ENCODE measurements around the gene PTGR3. TPM values are rescaled to one million over a fixed set of nuclear protein-coding genes. Genes with fewer than 3 reads are reported as not detected.
A peak's percentile ranks its signal among the peaks of the same experiment; 100 is the strongest.

Gene PTGR3
- total RNA-seq, 1 experiment from 2014 or later: 8.2 TPM

- Histone ChIP-seq H3K27ac (ENCODE audit: low read length) (no peak overlapping the region), H3K27me3 (ENCODE audit: low read length) (no peaks in the 10 kb centered on the region), H4K20me1 (ENCODE audit: low read length) (no peaks in the 10 kb centered on the region), H3K36me3 (ENCODE audit: low read depth, low read length) (no peaks in the 10 kb centered on the region), H3K4me3 (ENCODE audit: low read length) (no peak overlapping the region), H3K79me2 (ENCODE audit: low read length) (no peaks in the 10 kb centered on the region), H3K4me1 (ENCODE audit: insufficient read depth, low read length) (no peaks in the 10 kb centered on the region), H3F3A (ENCODE audit: low read length, unreplicated experiment) (no peaks in the 10 kb centered on the region), H3K4me2 (ENCODE audit: low read length) (no peak overlapping the region), H2AFZ (ENCODE audit: low read length) (no peak overlapping the region), H3K9me2 (replicated peaks; ENCODE audit: low read length) (no peaks in the 10 kb centered on the region), H3K9me3 (ENCODE audit: low read length) (no peaks in the 10 kb centered on the region), H3K9ac (ENCODE audit: low read length) (no peak overlapping the region)
- TF ChIP-seq EZH2phosphoT487 (IDR thresholded peaks at IDR 0.05; ENCODE audit: borderline replicate concordance, low read length): no peak
- no peak for TF ChIP-seq EZH2 (IDR thresholded peaks at IDR 0.05; ENCODE audit: low read length, unreplicated experiment)
- TF ChIP-seq CTCF (conservative IDR thresholded peaks at IDR 0.05; ENCODE audit: low read depth, low read length): no peak
- POLR2A ChIA-PET (ENCODE audit: unreplicated experiment): no interaction called here
- CTCF ChIA-PET: no interaction called here
- BruUV-seq (replicated peaks): no TSS peak
- intact Hi-C loops (cut with micrococcal nuclease): no loop called here
- peak; percentile 20; the same call in 1 of the 2 replicates for ATAC-seq
- no peak for DNase-seq
These were observed 22.1 kb upstream of the PTGR3 start for GRCh38 chr18:75231053-75231406.

GRCh38 chr18:75230163-75231052, 21.5 kb upstream of the PTGR3 start:
- H3K27me3 ChIP-seq (ENCODE audit: low read length): no peaks in the 10 kb centered on the region
- no peaks in the 10 kb centered on the region for H3F3A ChIP-seq (ENCODE audit: low read length, unreplicated experiment)
- no peaks in the 10 kb centered on the region for H4K20me1 ChIP-seq (ENCODE audit: low read length)
- no peaks in the 10 kb centered on the region for H3K79me2 ChIP-seq (ENCODE audit: low read length)
- H3K36me3 ChIP-seq (ENCODE audit: low read depth, low read length): no peaks in the 10 kb centered on the region
- TF ChIP-seq EZH2phosphoT487 (IDR thresholded peaks at IDR 0.05; ENCODE audit: borderline replicate concordance, low read length): no peak
- no peak for TF ChIP-seq CTCF (conservative IDR thresholded peaks at IDR 0.05; ENCODE audit: low read depth, low read length)
- no peak for TF ChIP-seq EZH2 (IDR thresholded peaks at IDR 0.05; ENCODE audit: low read length, unreplicated experiment)
- POLR2A ChIA-PET (ENCODE audit: unreplicated experiment): no interaction called here
- intact Hi-C loops (cut with micrococcal nuclease): no loop called here
- CTCF ChIA-PET: no interaction called here
- no peaks in the 10 kb centered on the region for H3K9me2 ChIP-seq (replicated peaks; ENCODE audit: low read length)
- DNase-seq: no peak
- H3K4me3 ChIP-seq (ENCODE audit: low read length): no peak overlapping the region
- no peak overlapping the region for H3K4me2 ChIP-seq (ENCODE audit: low read length)
- no peaks in the 10 kb centered on the region for H3K9me3 ChIP-seq (ENCODE audit: low read length)
- no peak overlapping the region for H3K9ac ChIP-seq (ENCODE audit: low read length)
- BruUV-seq (replicated peaks): no TSS peak
- no peaks in the 10 kb centered on the region for H3K4me1 ChIP-seq (ENCODE audit: insufficient read depth, low read length)
- H2AFZ ChIP-seq (ENCODE audit: low read length): no peak overlapping the region
- H3K27ac ChIP-seq (ENCODE audit: low read length): no peak overlapping the region
- no peak for ATAC-seq

GRCh38 chr18:75229437-75229836, 20.5 kb upstream of the PTGR3 start:
- TF ChIP-seq EZH2phosphoT487 (IDR thresholded peaks at IDR 0.05; ENCODE audit: borderline replicate concordance, low read length): no peak
- TF ChIP-seq CTCF (conservative IDR thresholded peaks at IDR 0.05; ENCODE audit: low read depth, low read length): no peak
- no peak for TF ChIP-seq EZH2 (IDR thresholded peaks at IDR 0.05; ENCODE audit: low read length, unreplicated experiment)
- BruUV-seq (replicated peaks): no TSS peak
- Histone ChIP-seq H4K20me1 (ENCODE audit: low read length) (no peaks in the 10 kb centered on the region), H3K4me1 (ENCODE audit: insufficient read depth, low read length) (no peaks in the 10 kb centered on the region), H3K9me3 (ENCODE audit: low read length) (no peaks in the 10 kb centered on the region), H3K27me3 (ENCODE audit: low read length) (no peaks in the 10 kb centered on the region), H3K36me3 (ENCODE audit: low read depth, low read length) (no peaks in the 10 kb centered on the region), H3F3A (ENCODE audit: low read length, unreplicated experiment) (no peaks in the 10 kb centered on the region), H3K79me2 (ENCODE audit: low read length) (no peaks in the 10 kb centered on the region), H3K4me3 (ENCODE audit: low read length) (no peak overlapping the region), H3K4me2 (ENCODE audit: low read length) (no peak overlapping the region), H2AFZ (ENCODE audit: low read length) (no peak overlapping the region), H3K27ac (ENCODE audit: low read length) (no peak overlapping the region), H3K9ac (ENCODE audit: low read length) (no peak overlapping the region), H3K9me2 (replicated peaks; ENCODE audit: low read length) (no peaks in the 10 kb centered on the region)
- no peak for DNase-seq
- intact Hi-C loops (cut with micrococcal nuclease): no loop called here
- CTCF ChIA-PET: no interaction called here
- no peak for ATAC-seq
- POLR2A ChIA-PET (ENCODE audit: unreplicated experiment): no interaction called here
